Dedifferentiated amniotic fluid mesenchymal stem cell (primary cell): ENCODE measurements around the gene UBQLN4.

Experiments
- DNase-seq: peaks from one replicate; pipeline ENCODE4 v3.0.0-alpha.2; 2016; ENCODE audit errors: extremely low spot score

The UBQLN4 gene

GRCh38 chr1:156053768-156054499 lies at the start of gene UBQLN4:
UBQLN4 (minus strand) TSS chr1:156053798; CDS start chr1:156053701, 97 bp downstream.
- DNase-seq = peak; percentile 82

- DNase-seq = no peak
These were observed 49.3 kb upstream of the UBQLN4 start for GRCh38 chr1:156102633-156103511.

- no peak for DNase-seq
These were observed 48.3 kb upstream of the UBQLN4 start for GRCh38 chr1:156101880-156102279.

GRCh38 chr1:156100205-156100995 lies 46.8 kb upstream of the UBQLN4 start:
- DNase-seq = no peak

GRCh38 chr1:156099282-156099681 lies 45.7 kb upstream of the UBQLN4 start:
- no peak for DNase-seq

- DNase-seq = no peak
These were observed 45.2 kb upstream of the UBQLN4 start for GRCh38 chr1:156098784-156099183.

- no peak for DNase-seq
These were observed 44.0 kb upstream of the UBQLN4 start for GRCh38 chr1:156097499-156098178.

- DNase-seq = peak; percentile 85
These were observed 43.2 kb upstream of the UBQLN4 start for GRCh38 chr1:156096640-156097391.

GRCh38 chr1:156095906-156096508 lies 42.4 kb upstream of the UBQLN4 start:
- DNase-seq = no peak

- DNase-seq = no peak
These were observed 38.0 kb upstream of the UBQLN4 start for GRCh38 chr1:156091610-156092009.

- peak; percentile 72 for DNase-seq
These were observed 37.2 kb upstream of the UBQLN4 start for GRCh38 chr1:156090840-156091188.

GRCh38 chr1:156090138-156090839 lies 36.7 kb upstream of the UBQLN4 start:
- DNase-seq = no peak

- DNase-seq = no peak
These were observed 36.1 kb upstream of the UBQLN4 start for GRCh38 chr1:156089704-156090103.

- DNase-seq = no peak
These were observed 32.7 kb upstream of the UBQLN4 start for GRCh38 chr1:156086256-156086662.

GRCh38 chr1:156083800-156084790 lies 30.5 kb upstream of the UBQLN4 start:
- DNase-seq = no peak

- DNase-seq = peak; percentile 54
These were observed 28.9 kb upstream of the UBQLN4 start, which contains the start of gene MEX3A for GRCh38 chr1:156082309-156083091. MEX3A (minus strand) TSS chr1:156082465; CDS start chr1:156081998, 467 bp downstream.

GRCh38 chr1:156081917-156082308 lies 28.3 kb upstream of the UBQLN4 start:
- DNase-seq = no peak
